BE2C (cell line): ENCODE results near the gene SLC22A17.

Experiments
- DNase-seq: peaks from one replicate; pipeline ENCODE4 v3.0.0-alpha.2; 2020
- H3K27me3 ChIP-seq: fragments of 250-450 bp; sonication (Bioruptor Pico); 2 replicates; pipeline ENCODE4 v1.5.1; 2020; ENCODE audit warnings: mild to moderate bottlenecking
- H3K36me3 ChIP-seq: fragments of 250-450 bp; sonication (Bioruptor Pico); 2 replicates; pipeline ENCODE4 v1.5.1; 2020; ENCODE audit warnings: mild to moderate bottlenecking
- H3K4me1 ChIP-seq: fragments of 250-450 bp; sonication (Bioruptor Pico); 2 replicates; pipeline ENCODE4 v1.5.1; 2020
- H3K4me3 ChIP-seq: 2 replicates; pipeline ENCODE4 v1.5.1; 2011; ENCODE audit warnings: low read depth, low read length
- H3K9me3 ChIP-seq: fragments of 250-450 bp; sonication (Bioruptor Pico); 2 replicates; pipeline ENCODE4 v1.5.1; 2020
- CTCF ChIP-seq: IDR thresholded peaks from 2 replicates; pipeline ENCODE4 v1.5.1; 2012; ENCODE audit warnings: mild to moderate bottlenecking, low read depth, low read length

The SLC22A17 gene

GRCh38 chr14:23307687-23308644 lies 44.7 kb downstream of the SLC22A17 start:
- H3K4me3 ChIP-seq, result peak overlapping the region; percentile 95
- H3K36me3 ChIP-seq, result peaks cover 16% of the 10 kb centered on the region
- TF ChIP-seq CTCF, result no peak

GRCh38 chr14:23307146-23307530 lies 45.5 kb downstream of the SLC22A17 start:
- no peak for TF ChIP-seq CTCF
- Histone ChIP-seq H3K9me3 (no peaks in the 10 kb centered on the region), H3K36me3 (peaks cover 16% of the 10 kb centered on the region), H3K27me3 (no peaks in the 10 kb centered on the region), H3K4me1 (no peaks in the 10 kb centered on the region), H3K4me3 (peak overlapping the region; percentile 95)
- no peak for DNase-seq

More at GRCh38 chr14:23307687-23308644, 44.7 kb downstream of the SLC22A17 start:
- no peak for DNase-seq
- H3K9me3 ChIP-seq, result no peaks in the 10 kb centered on the region
- no peaks in the 10 kb centered on the region for H3K4me1 ChIP-seq
- H3K27me3 ChIP-seq, result no peaks in the 10 kb centered on the region

- Histone ChIP-seq H3K4me1 (no peaks in the 10 kb centered on the region), H3K4me3 (peak within 1 kb of the TSS; percentile 95), H3K36me3 (peaks cover 16% of the 10 kb centered on the region), H3K9me3 (no peaks in the 10 kb centered on the region), H3K27me3 (no peaks in the 10 kb centered on the region)
- TF ChIP-seq CTCF, result no peak
- peak; percentile 95 for DNase-seq
Observed at GRCh38 chr14:23306412-23307145, 46.1 kb downstream of the SLC22A17 start, which contains the start of gene BCL2L2. Gene BCL2L2 (plus strand): TSS chr14:23306833. CDS start chr14:23307768, 935 bp downstream.

GRCh38 chr14:23302290-23303225 lies 50.1 kb downstream of the SLC22A17 start, which contains the start of gene PPP1R3E:
Gene PPP1R3E (minus strand): TSS chr14:23302859. CDS start chr14:23302576, 283 bp downstream.
- H3K9me3 ChIP-seq, result no peaks in the 10 kb centered on the region
- peak within 1 kb of the TSS; percentile 61 for H3K4me3 ChIP-seq
- no peak for TF ChIP-seq CTCF
- no peaks in the 10 kb centered on the region for H3K4me1 ChIP-seq
- no peaks in the 10 kb centered on the region for H3K27me3 ChIP-seq
- DNase-seq, result peak; percentile 72
- H3K36me3 ChIP-seq, result no peaks in the 10 kb centered on the region

GRCh38 chr14:23301969-23302289 lies 50.8 kb downstream of the SLC22A17 start:
- Histone ChIP-seq H3K27me3 (no peaks in the 10 kb centered on the region), H3K36me3 (no peaks in the 10 kb centered on the region), H3K4me3 (peak overlapping the region; percentile 61), H3K9me3 (no peaks in the 10 kb centered on the region), H3K4me1 (no peaks in the 10 kb centered on the region)
- TF ChIP-seq CTCF, result no peak
- no peak for DNase-seq
